Rectal smooth muscle tissue (tissue), 1 donor: Measurements from ENCODE around the gene BTG2.

Experiments
- H3K27ac ChIP-seq: one replicate; pipeline ENCODE4 v1.7.0; 2013; ENCODE audit warnings: low read depth, low read length, inconsistent platforms
- H3K27me3 ChIP-seq: one replicate; pipeline ENCODE4 v1.7.0; 2013; ENCODE audit warnings: low read length; ENCODE audit not compliant: control insufficient read depth, insufficient read depth
- H3K36me3 ChIP-seq: one replicate; pipeline ENCODE4 v1.7.0; 2013; ENCODE audit warnings: low read length; ENCODE audit not compliant: control insufficient read depth, insufficient read depth
- H3K4me1 ChIP-seq: one replicate; pipeline ENCODE4 v1.7.0; 2013; ENCODE audit warnings: low read length; ENCODE audit not compliant: control insufficient read depth, insufficient read depth
- H3K4me3 ChIP-seq: one replicate; pipeline ENCODE4 v1.7.0; 2013; ENCODE audit warnings: low read length
- H3K9ac ChIP-seq: one replicate; pipeline ENCODE4 v1.7.0; 2013; ENCODE audit warnings: low read length

The BTG2 gene

DNA sequence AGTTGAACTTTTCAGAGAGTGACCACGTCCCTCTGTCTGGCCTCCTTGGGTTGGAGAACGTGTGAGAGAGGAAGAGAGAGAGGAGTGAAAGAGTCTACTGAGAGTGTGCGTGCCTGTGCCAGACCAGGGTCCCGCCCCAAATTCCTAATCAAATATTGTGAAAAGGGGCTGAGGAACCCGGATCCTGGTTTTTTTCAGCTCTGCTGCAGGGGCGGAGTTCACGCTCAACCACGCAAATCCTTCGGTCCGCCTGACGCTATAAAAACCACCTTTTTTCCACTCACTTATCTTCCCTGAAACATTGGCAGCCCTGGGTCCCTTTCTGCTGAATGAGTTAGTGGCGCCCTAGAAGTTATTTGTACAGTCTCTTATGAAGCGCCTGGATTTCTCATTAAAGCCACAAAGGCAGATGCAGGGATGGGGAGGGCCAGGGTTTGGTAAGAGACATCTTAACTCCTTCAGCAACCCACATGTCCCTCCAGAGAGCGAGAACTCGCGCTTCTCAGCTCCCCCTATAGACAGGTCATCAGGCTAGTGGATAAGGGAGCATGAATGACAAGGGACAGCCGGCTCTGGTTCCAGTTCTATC, 45.8 kb downstream of the BTG2 start, which contains the start of gene FMOD:
Gene FMOD (minus strand): TSS at position 86 of the 589 bp plus-strand sequence. CDS start 2,852 bp downstream, outside the sequence.
- H3K4me3 ChIP-seq, result peak within 1 kb of the TSS; percentile 59
- H3K27me3 ChIP-seq, result no peaks in the 10 kb centered on the region
- no peaks in the 10 kb centered on the region for H3K36me3 ChIP-seq
- peak within 1 kb of the TSS; percentile 27 for H3K27ac ChIP-seq
- peaks cover 7% of the 10 kb centered on the region for H3K4me1 ChIP-seq
- H3K9ac ChIP-seq, result peak within 1 kb of the TSS; percentile 2

DNA sequence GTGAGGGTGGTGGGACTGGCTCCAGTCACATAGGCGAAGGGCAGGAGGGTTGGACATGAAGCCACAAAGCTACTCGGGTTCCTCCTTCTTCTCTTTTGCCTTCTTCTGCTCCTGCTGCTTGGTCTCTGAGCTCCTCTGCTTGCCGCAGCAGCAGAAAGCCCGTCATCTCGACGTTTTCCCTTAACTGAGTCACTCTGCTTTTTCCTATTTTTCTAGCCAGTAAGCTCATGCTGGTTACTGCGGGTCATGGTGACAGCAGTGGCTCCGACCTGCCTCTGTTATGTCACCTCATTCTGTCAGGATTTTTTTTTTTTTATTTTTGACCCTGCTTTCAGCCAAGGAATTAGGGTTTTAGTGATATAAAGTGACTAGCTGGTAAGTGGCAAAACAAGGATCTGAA, 48.2 kb downstream of the BTG2 start:
- Histone ChIP-seq H3K36me3 (no peaks in the 10 kb centered on the region), H3K9ac (no peak overlapping the region), H3K4me3 (no peak overlapping the region), H3K27ac (no peak overlapping the region), H3K4me1 (peaks cover 7% of the 10 kb centered on the region), H3K27me3 (no peaks in the 10 kb centered on the region)

DNA sequence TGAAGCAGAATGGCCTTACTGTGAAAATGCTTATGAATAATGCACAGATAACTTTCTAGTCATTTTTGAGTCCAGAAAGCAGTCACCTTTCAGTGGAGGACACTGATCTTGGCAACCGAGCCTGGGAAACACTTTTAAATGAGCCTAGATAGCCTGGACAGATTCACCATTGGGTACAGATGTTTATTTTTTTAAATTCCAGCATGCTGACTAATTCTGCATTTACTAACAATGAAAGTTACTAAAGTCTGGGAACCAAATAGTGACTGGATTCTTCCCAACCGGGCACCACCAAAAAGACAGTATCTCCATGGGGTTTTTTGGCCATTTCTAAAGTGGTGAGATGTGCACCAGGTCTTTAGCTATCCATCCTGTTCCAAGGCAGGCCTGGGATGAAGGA, 48.9 kb downstream of the BTG2 start:
- no peak overlapping the region for H3K4me3 ChIP-seq
- no peaks in the 10 kb centered on the region for H3K27me3 ChIP-seq
- no peak overlapping the region for H3K27ac ChIP-seq
- H3K4me1 ChIP-seq, result peaks cover 7% of the 10 kb centered on the region
- H3K9ac ChIP-seq, result no peak overlapping the region
- no peaks in the 10 kb centered on the region for H3K36me3 ChIP-seq

DNA sequence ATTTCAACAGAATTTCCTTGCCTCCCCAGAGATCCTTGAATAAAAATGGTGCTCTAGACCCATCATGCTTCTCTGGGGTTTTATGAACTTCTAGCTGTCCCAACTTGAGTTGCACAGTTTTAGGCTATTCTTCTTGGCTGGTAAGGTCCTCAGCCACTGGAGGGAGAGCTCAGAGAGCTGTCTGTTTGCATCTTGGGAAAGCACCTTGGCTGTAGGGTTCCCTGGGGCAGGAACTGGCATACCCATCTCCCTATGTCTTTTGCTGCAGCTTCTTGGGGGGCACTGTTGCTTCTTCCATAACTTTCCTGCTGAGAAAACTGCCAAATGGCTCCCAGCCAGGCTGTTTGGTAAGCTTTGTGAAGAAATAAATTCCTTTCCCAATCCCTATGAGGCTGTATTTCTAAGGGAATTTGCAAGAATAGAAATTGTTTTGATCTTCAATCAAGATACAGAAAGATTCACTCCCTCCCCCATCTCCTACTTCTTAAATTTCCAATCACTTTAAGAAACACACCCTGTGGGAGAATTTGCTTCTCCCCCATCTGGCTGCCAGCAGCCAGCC, 53.8 kb downstream of the BTG2 start:
- H3K27ac ChIP-seq, result no peak overlapping the region
- H3K36me3 ChIP-seq, result no peaks in the 10 kb centered on the region
- no peak overlapping the region for H3K4me3 ChIP-seq
- H3K9ac ChIP-seq, result no peak overlapping the region
- no peaks in the 10 kb centered on the region for H3K4me1 ChIP-seq
- H3K27me3 ChIP-seq, result no peaks in the 10 kb centered on the region
